ENCODE data around the gene MUL1. TPM values are rescaled to one million over a fixed set of nuclear protein-coding genes. Genes with fewer than 3 reads are reported as not detected.

Gene MUL1
- total RNA-seq, 1 experiment from 2014 or later = 22.8 TPM

- H3K4me2 ChIP-seq = no peak overlapping the region
- ChIA-PET CTCF (interaction anchor here (0.7 kb wide), 1 partner anchor 79 kb away, joined by 3 read pairs; no protein-coding TSS in a partner anchor), POLR2A (ENCODE audit: unreplicated experiment) (no interaction called here)
- TF ChIP-seq EZH2 (IDR thresholded peaks at IDR 0.05; ENCODE audit: low read depth) (no peak), CTCF (conservative IDR thresholded peaks at IDR 0.05) (no peak)
- BruUV-seq (replicated peaks) = no TSS peak
- no peak for DNase-seq
- intact Hi-C loops (cut with micrococcal nuclease; ENCODE audit: unreplicated experiment) = no loop called here
- no peaks in the 10 kb centered on the region for H4K20me1 ChIP-seq (ENCODE audit: insufficient read depth)
- no peak overlapping the region for H3K27ac ChIP-seq
- H3F3A ChIP-seq (ENCODE audit: insufficient read depth, low read depth) = 0 out of 2 replicates have a peak, but pooled peaks cover 3% of the 10 kb centered on the region
- H3K9me2 ChIP-seq (ENCODE audit: insufficient read depth) = no peaks in the 10 kb centered on the region
- H3K79me2 ChIP-seq (ENCODE audit: low read depth) = no peaks in the 10 kb centered on the region
- H3K4me1 ChIP-seq (replicated peaks; ENCODE audit: insufficient read depth) = 0 out of 2 replicates have a peak, but pooled peaks cover 5% of the 10 kb centered on the region
- H3K36me3 ChIP-seq (ENCODE audit: low read depth) = no peaks in the 10 kb centered on the region
- H3K4me3 ChIP-seq = no peak overlapping the region
- H2AFZ ChIP-seq = no peak overlapping the region
- H3K27me3 ChIP-seq (ENCODE audit: insufficient read depth, low read depth) = no peaks in the 10 kb centered on the region
- H3K9me3 ChIP-seq (ENCODE audit: insufficient read depth, low read depth) = no peaks in the 10 kb centered on the region
Measured at GRCh38 chr1:20469406-20470076, 38.4 kb downstream of the MUL1 start.

- intact Hi-C loops (cut with micrococcal nuclease; ENCODE audit: unreplicated experiment) = no loop called here
- Histone ChIP-seq H3K9me2 (ENCODE audit: insufficient read depth) (no peaks in the 10 kb centered on the region), H3K9me3 (ENCODE audit: insufficient read depth, low read depth) (no peaks in the 10 kb centered on the region), H3K27me3 (ENCODE audit: insufficient read depth, low read depth) (no peaks in the 10 kb centered on the region), H3K4me2 (no peak overlapping the region), H3F3A (ENCODE audit: insufficient read depth, low read depth) (no peaks in the 10 kb centered on the region), H3K4me3 (no peak overlapping the region), H3K36me3 (ENCODE audit: low read depth) (no peaks in the 10 kb centered on the region), H3K27ac (no peak overlapping the region), H4K20me1 (ENCODE audit: insufficient read depth) (no peaks in the 10 kb centered on the region), H3K4me1 (replicated peaks; ENCODE audit: insufficient read depth) (no peaks in the 10 kb centered on the region), H2AFZ (no peak overlapping the region), H3K79me2 (ENCODE audit: low read depth) (no peaks in the 10 kb centered on the region)
- POLR2A ChIA-PET (ENCODE audit: unreplicated experiment) = no interaction called here
- TF ChIP-seq CTCF (conservative IDR thresholded peaks at IDR 0.05) (no peak), EZH2 (IDR thresholded peaks at IDR 0.05; ENCODE audit: low read depth) (no peak)
- BruUV-seq (replicated peaks) = no TSS peak
- CTCF ChIA-PET = no interaction called here
- DNase-seq = no peak
Measured at GRCh38 chr1:20466273-20466672, 41.7 kb downstream of the MUL1 start.

GRCh38 chr1:20465187-20465586, 42.8 kb downstream of the MUL1 start:
- Histone ChIP-seq H3K27ac (no peak overlapping the region), H3K4me1 (replicated peaks; ENCODE audit: insufficient read depth) (no peaks in the 10 kb centered on the region), H3K79me2 (ENCODE audit: low read depth) (no peaks in the 10 kb centered on the region), H3F3A (ENCODE audit: insufficient read depth, low read depth) (no peaks in the 10 kb centered on the region), H3K4me3 (no peak overlapping the region), H4K20me1 (ENCODE audit: insufficient read depth) (no peaks in the 10 kb centered on the region), H3K4me2 (no peak overlapping the region), H3K27me3 (ENCODE audit: insufficient read depth, low read depth) (no peaks in the 10 kb centered on the region), H3K9me3 (ENCODE audit: insufficient read depth, low read depth) (no peaks in the 10 kb centered on the region), H2AFZ (no peak overlapping the region), H3K36me3 (ENCODE audit: low read depth) (no peaks in the 10 kb centered on the region), H3K9me2 (ENCODE audit: insufficient read depth) (no peaks in the 10 kb centered on the region)
- DNase-seq = no peak
- TF ChIP-seq CTCF (conservative IDR thresholded peaks at IDR 0.05) = no peak
- TF ChIP-seq EZH2 (IDR thresholded peaks at IDR 0.05; ENCODE audit: low read depth) = no peak
- ChIA-PET POLR2A (ENCODE audit: unreplicated experiment) (no interaction called here), CTCF (interaction anchor here (0.6 kb wide), 1 partner anchor 67 kb away, joined by 3 read pairs; no protein-coding TSS in a partner anchor)
- intact Hi-C loops (cut with micrococcal nuclease; ENCODE audit: unreplicated experiment) = no loop called here
- BruUV-seq (replicated peaks) = no TSS peak
